GM12892 (cell line): Measurements from ENCODE around the gene DMAP1.

Experiments used
- POLR2A ChIP-seq: IDR thresholded peaks from 2 replicates; pipeline ENCODE4 v1.6.1; 2011; ENCODE audit warnings: low read depth, low read length, control low read depth
- POLR2AphosphoS5 ChIP-seq: IDR thresholded peaks from 2 replicates; pipeline ENCODE4 v1.6.1; 2011; ENCODE audit warnings: low read depth, low read length, control low read depth

GRCh38 chr1:44227211-44227610 is 13.9 kb downstream of the DMAP1 start:
- no peak for TF ChIP-seq POLR2AphosphoS5
- TF ChIP-seq POLR2A = no peak
